ENCODE data around the gene ADAM10.

Gene ADAM10

GRCh38 chr15:58677426-58677825 lies 72.1 kb downstream of the ADAM10 start:
- POLR2A ChIA-PET (ENCODE audit: low non-redundant PET): no interaction called here
- CTCF ChIA-PET: interaction anchor here (0.8 to 1.1 kb wide), 2 partner anchors 93 to 135 kb away, joined by 3 to 7 read pairs; partner anchors contain the start of gene MINDY2
- no peak overlapping the region for H3K27ac ChIP-seq
- no peak for DNase-seq (ENCODE audit: low spot score)
- 0 out of 2 replicates have a peak, but pooled peaks have one; percentile 29 for TF ChIP-seq CTCF (conservative IDR thresholded peaks at IDR 0.05; ENCODE audit: low read depth)

- TF ChIP-seq CTCF (conservative IDR thresholded peaks at IDR 0.05; ENCODE audit: low read depth): no peak
- no peak for DNase-seq (ENCODE audit: low spot score)
- no peak overlapping the region for H3K27ac ChIP-seq
- ChIA-PET CTCF (interaction anchor here (0.8 to 1.1 kb wide), 2 partner anchors 94 to 136 kb away, joined by 3 to 7 read pairs; partner anchors contain the start of gene MINDY2), POLR2A (ENCODE audit: low non-redundant PET) (no interaction called here)
Observed at GRCh38 chr15:58676766-58677165, 72.7 kb downstream of the ADAM10 start.

GRCh38 chr15:58671186-58671585 lies 78.3 kb downstream of the ADAM10 start:
- H3K27ac ChIP-seq: no peak overlapping the region
- DNase-seq (ENCODE audit: low spot score): no peak
- no peak for TF ChIP-seq CTCF (conservative IDR thresholded peaks at IDR 0.05; ENCODE audit: low read depth)
- ChIA-PET POLR2A (ENCODE audit: low non-redundant PET) (no interaction called here), CTCF (no interaction called here)

- H3K27ac ChIP-seq: no peak overlapping the region
- POLR2A ChIA-PET (ENCODE audit: low non-redundant PET): no interaction called here
- CTCF ChIA-PET: interaction anchor here (0.6 kb wide), 1 partner anchor 27 kb away, joined by 3 read pairs; no protein-coding TSS in a partner anchor
- DNase-seq (ENCODE audit: low spot score): no peak
- TF ChIP-seq CTCF (conservative IDR thresholded peaks at IDR 0.05; ENCODE audit: low read depth): no peak
Observed at GRCh38 chr15:58669108-58669507, 80.4 kb downstream of the ADAM10 start.

GRCh38 chr15:58666957-58667356 lies 82.5 kb downstream of the ADAM10 start:
- ChIA-PET POLR2A (ENCODE audit: low non-redundant PET) (no interaction called here), CTCF (no interaction called here)
- no peak overlapping the region for H3K27ac ChIP-seq
- DNase-seq (ENCODE audit: low spot score): no peak
- TF ChIP-seq CTCF (conservative IDR thresholded peaks at IDR 0.05; ENCODE audit: low read depth): no peak

- ChIA-PET POLR2A (ENCODE audit: low non-redundant PET) (no interaction called here), CTCF (no interaction called here)
- no peak for DNase-seq (ENCODE audit: low spot score)
- no peak overlapping the region for H3K27ac ChIP-seq
- TF ChIP-seq CTCF (conservative IDR thresholded peaks at IDR 0.05; ENCODE audit: low read depth): no peak
Observed at GRCh38 chr15:58665672-58666071, 83.8 kb downstream of the ADAM10 start.

- no peak overlapping the region for H3K27ac ChIP-seq
- TF ChIP-seq CTCF (conservative IDR thresholded peaks at IDR 0.05; ENCODE audit: low read depth): no peak
- CTCF ChIA-PET: no interaction called here
- no peak for DNase-seq (ENCODE audit: low spot score)
- POLR2A ChIA-PET (ENCODE audit: low non-redundant PET): no interaction called here
Observed at GRCh38 chr15:58650102-58650501, 99.4 kb downstream of the ADAM10 start.

All from RWPE1 (cell line).